GM12878 (cell line): ENCODE measurements around the gene NKAIN2. TPM values are rescaled to one million over a fixed set of nuclear protein-coding genes. Genes with fewer than 3 reads are reported as not detected.

Experiments used
- ATAC-seq: fragments of 200-7000 bp; cut with Tn5 transposase; 3 replicates; pipeline ENCODE4 v1.9.1; 2020; ENCODE audit warnings: mild to moderate bottlenecking, moderate library complexity
- BruUV-seq: library from RNA; stranded (reverse); fragments of 400-500 nt; replicated peaks from 2 replicates; lab custom pipeline; 2021; lab: Mats Ljungman, UMichigan
- CTCF ChIA-PET: fragments of 300-600 bp; sonication (Branson Sonifier 250); formaldehyde crosslinking; extraction: SDS; loops from one replicate; lab custom pipeline; 2021; ENCODE audit warnings: inconsistent platforms; lab: Yijun Ruan, JAX
- POLR2A ChIA-PET: fragments of 350-600 bp; formaldehyde crosslinking; extraction: SDS; loops from one replicate; lab custom pipeline; 2021; ENCODE audit warnings: inconsistent platforms; lab: Charles Lee
- RAD21 ChIA-PET: fragments of 300-600 bp; sonication (Branson Sonifier 250); formaldehyde crosslinking; loops from one replicate; lab custom pipeline; 2023; ENCODE audit warnings: antibody characterized with exemption; ENCODE audit not compliant: unreplicated experiment; lab: Charles Lee
- SMC1A ChIA-PET: fragments of 300-600 bp; sonication (Branson Sonifier 250); formaldehyde crosslinking; loops from one replicate; lab custom pipeline; 2023; ENCODE audit not compliant: unreplicated experiment, uncharacterized antibody; lab: Charles Lee
- DNase-seq: peaks from one replicate; pipeline ENCODE4 v3.0.0-alpha.2; 2011; ENCODE audit warnings: low read depth, low spot score
- FAIRE-seq: peaks from 3 replicates; lab custom pipeline; 2011; peaks lifted over from hg19 to GRCh38; lab: Jason Lieb, UNC
- H2AFZ ChIP-seq: 2 replicates; pipeline ENCODE4 v1.6.0; 2011; ENCODE audit warnings: low read depth, low read length, control low read depth; ENCODE audit not compliant: control insufficient read depth
- H3K27ac ChIP-seq: 2 replicates; pipeline ENCODE4 v1.5.1; 2011; ENCODE audit warnings: control low read depth; ENCODE audit not compliant: control insufficient read depth, insufficient read depth
- H3K27me3 ChIP-seq, 2 experiments: replicated peaks in 1 of 2; 2 replicates each; pipeline versions ENCODE4 v1.6.0 to v1.6.1; 2011; ENCODE audit warnings: low read length in 1 of 2; ENCODE audit not compliant: control insufficient read depth in 2 of 2, insufficient read depth in 2 of 2
- H3K36me3 ChIP-seq, 2 experiments: 2 replicates each; pipeline ENCODE4 v1.5.1; 2011; ENCODE audit warnings: low read length in 1 of 2; ENCODE audit not compliant: control insufficient read depth in 2 of 2, insufficient read depth in 2 of 2
- H3K4me1 ChIP-seq: 2 replicates; pipeline ENCODE4 v1.6.1; 2011; ENCODE audit warnings: mild to moderate bottlenecking, low read length, moderate library complexity, mixed read lengths; ENCODE audit not compliant: control insufficient read depth, insufficient read depth
- H3K4me2 ChIP-seq: 2 replicates; pipeline ENCODE4 v1.6.0; 2011; ENCODE audit warnings: control low read depth; ENCODE audit not compliant: control insufficient read depth, insufficient read depth
- H3K4me3 ChIP-seq: fragments of 200-600 bp; sonication (generic); 2 replicates; pipeline ENCODE4 v1.5.1; 2016
- H3K79me2 ChIP-seq: 2 replicates; pipeline ENCODE4 v1.6.0; 2011; ENCODE audit warnings: low read length; ENCODE audit not compliant: control insufficient read depth, insufficient read depth
- H3K9ac ChIP-seq: 2 replicates; pipeline ENCODE4 v1.8.0; 2011; ENCODE audit warnings: low read length, control low read depth, mixed read lengths; ENCODE audit not compliant: control insufficient read depth, insufficient read depth
- H3K9me3 ChIP-seq: replicated peaks from 3 replicates; pipeline ENCODE4 v1.5.1; 2011; ENCODE audit warnings: mild to moderate bottlenecking, low read length; ENCODE audit not compliant: control insufficient read depth, insufficient read depth
- H4K20me1 ChIP-seq: 2 replicates; pipeline ENCODE4 v1.6.0; 2011; ENCODE audit not compliant: control insufficient read depth, insufficient read depth
- ATF3 ChIP-seq: IDR thresholded peaks from 2 replicates; pipeline ENCODE4 v1.6.1; 2011; ENCODE audit warnings: low read depth, mild to moderate bottlenecking, low read length, moderate library complexity, borderline replicate concordance; ENCODE audit errors: extremely low read depth
- ATF7 ChIP-seq: fragments of 450-650 bp; IDR thresholded peaks from 2 replicates; pipeline ENCODE4 v1.6.1; 2016; ENCODE audit warnings: low read depth, mild to moderate bottlenecking
- CBX3 ChIP-seq: fragments of 200-600 bp; sonication (generic); IDR thresholded peaks from 2 replicates; pipeline ENCODE4 v1.6.1; 2016; ENCODE audit warnings: low read depth, borderline replicate concordance
- FOS ChIP-seq: IDR thresholded peaks from 3 replicates; pipeline ENCODE4 v1.6.1; 2011; ENCODE audit warnings: borderline replicate concordance; ENCODE audit not compliant: insufficient read length; ENCODE audit errors: extremely low read depth
- IRF5 ChIP-seq: fragments of 450-650 bp; IDR thresholded peaks from 2 replicates; pipeline ENCODE4 v1.6.1; 2017; ENCODE audit warnings: borderline replicate concordance
- MEF2A ChIP-seq: IDR thresholded peaks from 2 replicates; pipeline ENCODE4 v1.6.1; 2011; ENCODE audit warnings: low read depth, mild to moderate bottlenecking, low read length, moderate library complexity; ENCODE audit not compliant: insufficient read depth
- NFXL1 ChIP-seq: fragments of 450-650 bp; IDR thresholded peaks from 2 replicates; pipeline ENCODE4 v1.6.1; 2017; ENCODE audit warnings: antibody characterized with exemption, mild to moderate bottlenecking, borderline replicate concordance
- NFYB ChIP-seq: IDR thresholded peaks from 2 replicates; pipeline ENCODE4 v1.6.1; 2011; ENCODE audit warnings: low read depth, mild to moderate bottlenecking, low read length, improper control_type of control experiment, moderate library complexity; ENCODE audit not compliant: insufficient read depth
- NR2F1 ChIP-seq: fragments of 450-650 bp; conservative IDR thresholded peaks from 2 replicates; pipeline ENCODE4 v1.6.1; 2017; ENCODE audit warnings: mild to moderate bottlenecking
- SREBF2 ChIP-seq: IDR thresholded peaks from 2 replicates; pipeline ENCODE4 v1.6.1; 2012; ENCODE audit warnings: mild to moderate bottlenecking, low read length
- STAT3 ChIP-seq: IDR thresholded peaks from 2 replicates; pipeline ENCODE4 v1.6.1; 2011; ENCODE audit warnings: low read depth, low read length, improper control_type of control experiment
- SUPT20H ChIP-seq: IDR thresholded peaks from 2 replicates; pipeline ENCODE4 v1.6.1; 2011; ENCODE audit warnings: low read depth, mild to moderate bottlenecking, low read length, moderate library complexity, borderline replicate concordance; ENCODE audit not compliant: control insufficient read depth
- TARDBP ChIP-seq: IDR thresholded peaks from 2 replicates; pipeline ENCODE4 v1.6.1; 2016; ENCODE audit warnings: borderline replicate concordance
- ZNF24 ChIP-seq: fragments of 450-650 bp; IDR thresholded peaks from 2 replicates; pipeline ENCODE4 v1.6.1; 2017; ENCODE audit warnings: antibody characterized with exemption, mild to moderate bottlenecking
- ZNF592 ChIP-seq: fragments of 450-650 bp; IDR thresholded peaks from 2 replicates; pipeline ENCODE4 v1.6.1; 2017; ENCODE audit warnings: mild to moderate bottlenecking, moderate library complexity
- ZZZ3 ChIP-seq: IDR thresholded peaks from 2 replicates; pipeline ENCODE4 v1.6.1; 2011; ENCODE audit warnings: low read depth; ENCODE audit not compliant: control insufficient read depth, insufficient read length
- WGBS: methylation state at CpG from one replicate; pipeline ENCODE4 v1.1.6; 2016; ENCODE audit warnings: low lambda C conversion rate; ENCODE audit not compliant: insufficient replicate concordance, insufficient coverage; ENCODE audit errors: missing lambda C conversion rate; 5-methylcytosine and 5-hydroxymethylcytosine counted together
- in situ Hi-C: fragments of 300-500 bp; cut with MboI; formaldehyde crosslinking; loops from 9 replicates; pipeline ENCODE4 v1.14.3; 2018; ENCODE audit warnings: mixed read lengths
- intact Hi-C: fragments of 100-400 bp; cut with micrococcal nuclease; formaldehyde crosslinking; loops from one replicate; pipeline ENCODE4 v1.14.2; 2022; ENCODE audit not compliant: unreplicated experiment
- polyA plus RNA-seq, 11 experiments: library from polyadenylated mRNA; depleted of rRNA in 4 of 11; unstranded in 6 of 11; stranded (reverse) in 5 of 11; fragments of >200 nt; fragmentation: Nextera tagmentation in 4 of 11; fragmentation: Illumina TruSeq in 1 of 11; extraction: Ambion mirVana in 4 of 11; extraction: Trizol in 1 of 11; gene quantifications; 1 replicate in 1 of 11; 2 replicates in 10 of 11; pipeline versions ENCODE4 v1.2.1 to v1.2.3, GENCODE V29; 2011 to 2016; ENCODE audit warnings: inconsistent platforms in 2 of 11, missing spikeins in 2 of 11, low read depth in 1 of 11
- total RNA-seq, 4 experiments: library from RNA; depleted of rRNA in 3 of 4; stranded (reverse); fragments of >200 nt in 3 of 4; fragmentation: Illumina TruSeq in 1 of 4; extraction: Trizol in 1 of 4; gene quantifications; 2 replicates each; pipeline versions ENCODE4 v1.2.1 to v1.2.3, GENCODE V29; 2013 to 2021

NKAIN2 gene
- total and polyA plus RNA-seq, 10 of the 15 experiments (the other 5 are each of a cell fraction or from before 2014, with no cell fraction given): not detected

GRCh38 chr6:124748778-124749177 lies 945.1 kb downstream of the NKAIN2 start:
- FAIRE-seq (no peak), DNase-seq (no peak), ATAC-seq (no peak)
- H3K79me2 ChIP-seq: no peaks in the 10 kb centered on the region
- intact Hi-C loops: no loop called here
- H3K27me3 ChIP-seq: no peaks in the 10 kb centered on the region
- no peak overlapping the region for H3K4me3 ChIP-seq
- no TSS peak for BruUV-seq
- H3K4me2 ChIP-seq: no peak overlapping the region
- RAD21 ChIA-PET: no interaction called here
- TF ChIP-seq ZZZ3 (no peak), NR2F1 (no peak), CBX3 (no peak), TARDBP (no peak), ATF3 (no peak), ATF7 (no peak), NFXL1 (no peak), IRF5 (no peak), SUPT20H (no peak), FOS (no peak), NFYB (no peak), ZNF24 (no peak), ZNF592 (no peak), STAT3 (no peak), MEF2A (no peak), SREBF2 (no peak)
- H3K4me1 ChIP-seq: no peaks in the 10 kb centered on the region
- no peak overlapping the region for H3K27ac ChIP-seq
- POLR2A ChIA-PET: no interaction called here
- in situ Hi-C loops: no loop called here
- no peak overlapping the region for H3K9ac ChIP-seq
- no peak overlapping the region for H2AFZ ChIP-seq
- WGBS: 0% methylated on average over 2 of the region's 2 CpGs
- no peaks in the 10 kb centered on the region for H3K9me3 ChIP-seq
- no peaks in the 10 kb centered on the region for H4K20me1 ChIP-seq
- CTCF ChIA-PET: no interaction called here
- H3K36me3 ChIP-seq: no peaks in the 10 kb centered on the region
- SMC1A ChIA-PET: interaction anchor here (0.8 to 0.9 kb wide), 2 partner anchors 9 to 12 kb away, joined by 3 read pairs; no protein-coding TSS in a partner anchor
